HG03159 (cell line): ENCODE results near the gene VSNL1.

Source experiments
- ATAC-seq: cut with Tn5 transposase; IDR thresholded peaks from one replicate; pipeline ENCODE4 v1.9.1; 2021; ENCODE audit warnings: mild to moderate bottlenecking, moderate library complexity; ENCODE audit not compliant: unreplicated experiment

The VSNL1 gene

DNA sequence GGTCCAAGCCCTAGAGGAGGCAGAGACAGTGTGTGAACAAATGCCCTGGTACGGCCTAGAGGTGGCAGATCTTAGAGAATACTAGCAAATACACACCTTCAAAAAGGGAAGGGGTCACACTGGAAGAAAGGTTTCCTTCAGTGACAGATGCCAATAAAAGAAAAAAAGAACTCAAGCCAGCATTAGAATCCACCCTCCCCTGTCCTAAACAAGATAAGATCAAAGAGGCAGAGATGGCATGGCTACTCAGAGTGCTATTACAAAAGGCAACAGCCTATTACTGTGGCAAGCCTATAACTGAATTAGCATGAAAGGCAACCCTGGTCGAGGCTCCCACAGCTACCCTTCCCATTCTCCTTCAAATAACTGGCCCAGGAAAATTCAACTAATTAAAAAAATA, 143.5 kb downstream of the VSNL1 start:
- no peak for ATAC-seq

DNA sequence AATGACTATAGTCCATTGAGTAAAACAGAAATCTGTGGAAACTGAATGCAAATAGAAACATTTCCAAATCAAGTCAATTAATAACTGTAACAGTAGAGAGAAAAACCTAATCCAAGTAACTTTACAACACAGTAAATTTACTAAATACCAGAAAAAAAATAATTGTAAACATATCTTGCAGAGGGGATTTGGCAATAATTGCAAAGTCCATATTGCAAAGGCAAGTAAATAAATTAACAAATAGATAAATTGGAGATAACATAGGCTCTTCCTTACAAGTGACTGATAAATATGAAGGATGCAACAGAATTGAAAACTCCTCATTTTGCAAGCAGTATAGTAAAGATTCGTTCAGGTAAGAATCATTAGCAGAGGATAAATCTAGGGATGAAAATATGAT, 148.1 kb downstream of the VSNL1 start:
- ATAC-seq = no peak

DNA sequence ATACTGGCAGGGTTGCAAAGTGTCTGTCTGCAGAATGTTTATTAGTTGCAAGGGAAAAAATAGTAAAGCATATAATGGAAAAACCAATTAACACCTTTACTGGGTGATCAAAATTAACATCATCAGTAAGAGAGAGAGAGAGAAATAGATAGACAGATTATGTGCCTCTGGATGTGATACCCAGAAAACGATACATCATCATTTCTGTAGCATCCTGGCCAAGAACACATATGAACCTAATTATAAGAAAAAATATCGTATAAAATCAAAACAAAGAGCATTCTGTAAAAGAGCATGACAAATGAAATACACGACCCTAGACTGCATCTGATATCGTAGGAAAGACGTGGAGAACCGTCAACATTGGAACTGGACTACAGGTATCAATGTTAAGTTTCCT, 148.5 kb downstream of the VSNL1 start:
- ATAC-seq = no peak

DNA sequence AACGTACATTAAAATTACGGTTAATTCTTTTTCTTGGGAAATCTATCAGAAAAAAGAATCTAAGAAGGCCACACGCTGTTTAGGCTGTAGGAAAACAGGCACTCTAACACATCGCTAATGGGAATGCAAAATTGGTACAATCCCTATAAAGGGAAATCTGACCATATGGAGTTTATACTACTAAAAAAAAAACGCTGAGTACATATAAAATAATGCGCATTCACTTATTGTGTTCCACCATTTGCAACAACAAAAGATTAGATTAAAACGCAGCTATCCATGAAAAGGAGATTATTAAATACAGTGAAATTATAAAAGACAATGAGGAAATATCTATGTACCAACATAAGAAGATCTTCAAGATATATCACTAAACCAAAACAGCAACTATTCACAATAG, 150.3 kb downstream of the VSNL1 start:
- no peak for ATAC-seq
